Measurements from ENCODE around the gene TRMT2A.

Gene TRMT2A

GRCh38 chr22:20135265-20135664 lies 18.2 kb upstream of the TRMT2A start:
- DNase-seq (ENCODE audit: low read depth in 2 of 2), result no peak

- DNase-seq (ENCODE audit: low read depth in 2 of 2), result no peak
Observed at GRCh38 chr22:20133930-20134549, 17.0 kb upstream of the TRMT2A start.

- DNase-seq (ENCODE audit: low read depth in 2 of 2), result no peak
Observed at GRCh38 chr22:20132686-20133246, 15.7 kb upstream of the TRMT2A start.

- DNase-seq (ENCODE audit: low read depth in 2 of 2), result no peak
Observed at GRCh38 chr22:20131859-20132685, 15.0 kb upstream of the TRMT2A start.

- DNase-seq (ENCODE audit: low read depth in 2 of 2), result peak; percentile 25 to 36
Observed at GRCh38 chr22:20131597-20131858, 14.5 kb upstream of the TRMT2A start, which contains the start of gene ZDHHC8. Gene ZDHHC8, plus strand, starts transcription at chr22:20131804. Its CDS starts 144 bp downstream, at chr22:20131948.

- peak; percentile 74 to 75 for DNase-seq (ENCODE audit: low read depth in 2 of 2)
Observed at GRCh38 chr22:20130731-20131596, 13.9 kb upstream of the TRMT2A start.

- DNase-seq (ENCODE audit: low read depth in 2 of 2), result no peak
Observed at GRCh38 chr22:20130319-20130718, 13.3 kb upstream of the TRMT2A start.

GRCh38 chr22:20129747-20130014 lies 12.7 kb upstream of the TRMT2A start:
- DNase-seq (ENCODE audit: low read depth in 2 of 2), result no peak

- peak; percentile 29 to 34 for DNase-seq (ENCODE audit: low read depth in 2 of 2)
Observed at GRCh38 chr22:20128902-20129746, 12.1 kb upstream of the TRMT2A start.

GRCh38 chr22:20128619-20128901 lies 11.5 kb upstream of the TRMT2A start:
- DNase-seq (ENCODE audit: low read depth in 2 of 2), result no peak

GRCh38 chr22:20127869-20128618 lies 11.0 kb upstream of the TRMT2A start:
- DNase-seq (ENCODE audit: low read depth in 2 of 2), result no peak

GRCh38 chr22:20127318-20127868 lies 10.4 kb upstream of the TRMT2A start:
- no peak for DNase-seq (ENCODE audit: low read depth in 2 of 2)

GRCh38 chr22:20126284-20127029 lies 9.4 kb upstream of the TRMT2A start:
- no peak for DNase-seq (ENCODE audit: low read depth in 2 of 2)

- DNase-seq (ENCODE audit: low read depth in 2 of 2), result no peak
Observed at GRCh38 chr22:20125201-20126174, 8.5 kb upstream of the TRMT2A start.

GRCh38 chr22:20124083-20124787 lies 7.2 kb upstream of the TRMT2A start:
- DNase-seq (ENCODE audit: low read depth in 2 of 2), result no peak

GRCh38 chr22:20123366-20124082 lies 6.5 kb upstream of the TRMT2A start:
- DNase-seq (ENCODE audit: low read depth in 2 of 2), result no peak

- no peak for DNase-seq (ENCODE audit: low read depth in 2 of 2)
Observed at GRCh38 chr22:20121856-20122415, 4.9 kb upstream of the TRMT2A start.

Data from stimulated activated CD8-positive, alpha-beta memory T cell treated with anti-CD3 and anti-CD28 coated beads, Interleukin-2, amount 100 ng/mL, for 48 hours (primary cell).